Measurements from ENCODE around the gene KCNQ4.
A peak's percentile ranks its signal among the peaks of the same experiment; 100 is the strongest.

KCNQ4 gene

DNA sequence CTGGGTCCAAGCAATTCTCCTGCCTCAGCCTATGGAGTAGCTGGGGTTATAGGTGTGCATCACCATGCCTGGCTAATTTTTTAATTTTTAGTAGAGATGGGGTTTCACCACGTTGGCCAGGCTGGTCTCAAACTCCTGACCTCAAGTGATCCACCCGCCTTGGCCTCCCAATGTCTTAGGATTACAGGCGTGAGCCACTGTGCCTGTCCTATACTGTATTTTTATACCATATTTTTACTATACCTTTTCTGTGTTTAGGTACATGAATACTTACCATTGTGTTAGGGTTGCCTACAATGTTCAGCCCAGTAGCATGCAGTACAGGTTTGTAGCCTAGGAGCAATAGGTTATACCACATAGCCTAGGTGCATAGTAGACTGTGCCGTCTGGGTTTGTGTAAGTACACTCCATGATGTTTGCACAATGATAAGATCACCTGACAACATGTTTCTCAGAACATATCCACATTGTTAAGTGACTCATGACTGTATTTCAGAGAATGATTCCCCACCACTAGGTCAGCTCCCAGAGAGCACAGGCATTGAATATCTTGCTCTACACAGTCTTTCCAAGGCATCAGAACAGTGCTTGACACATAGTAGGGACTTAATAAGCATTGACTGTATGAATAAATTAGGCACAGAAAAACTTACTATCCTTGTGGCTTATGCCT, 84.6 kb downstream of the KCNQ4 start:
- TF ChIP-seq, protein P1, sequence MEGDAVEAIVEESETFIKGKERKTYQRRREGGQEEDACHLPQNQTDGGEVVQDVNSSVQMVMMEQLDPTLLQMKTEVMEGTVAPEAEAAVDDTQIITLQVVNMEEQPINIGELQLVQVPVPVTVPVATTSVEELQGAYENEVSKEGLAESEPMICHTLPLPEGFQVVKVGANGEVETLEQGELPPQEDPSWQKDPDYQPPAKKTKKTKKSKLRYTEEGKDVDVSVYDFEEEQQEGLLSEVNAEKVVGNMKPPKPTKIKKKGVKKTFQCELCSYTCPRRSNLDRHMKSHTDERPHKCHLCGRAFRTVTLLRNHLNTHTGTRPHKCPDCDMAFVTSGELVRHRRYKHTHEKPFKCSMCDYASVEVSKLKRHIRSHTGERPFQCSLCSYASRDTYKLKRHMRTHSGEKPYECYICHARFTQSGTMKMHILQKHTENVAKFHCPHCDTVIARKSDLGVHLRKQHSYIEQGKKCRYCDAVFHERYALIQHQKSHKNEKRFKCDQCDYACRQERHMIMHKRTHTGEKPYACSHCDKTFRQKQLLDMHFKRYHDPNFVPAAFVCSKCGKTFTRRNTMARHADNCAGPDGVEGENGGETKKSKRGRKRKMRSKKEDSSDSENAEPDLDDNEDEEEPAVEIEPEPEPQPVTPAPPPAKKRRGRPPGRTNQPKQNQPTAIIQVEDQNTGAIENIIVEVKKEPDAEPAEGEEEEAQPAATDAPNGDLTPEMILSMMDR (conservative IDR thresholded peaks at IDR 0.05): no peak
- peak overlapping the region; percentile 58 for H3K27ac ChIP-seq

DNA sequence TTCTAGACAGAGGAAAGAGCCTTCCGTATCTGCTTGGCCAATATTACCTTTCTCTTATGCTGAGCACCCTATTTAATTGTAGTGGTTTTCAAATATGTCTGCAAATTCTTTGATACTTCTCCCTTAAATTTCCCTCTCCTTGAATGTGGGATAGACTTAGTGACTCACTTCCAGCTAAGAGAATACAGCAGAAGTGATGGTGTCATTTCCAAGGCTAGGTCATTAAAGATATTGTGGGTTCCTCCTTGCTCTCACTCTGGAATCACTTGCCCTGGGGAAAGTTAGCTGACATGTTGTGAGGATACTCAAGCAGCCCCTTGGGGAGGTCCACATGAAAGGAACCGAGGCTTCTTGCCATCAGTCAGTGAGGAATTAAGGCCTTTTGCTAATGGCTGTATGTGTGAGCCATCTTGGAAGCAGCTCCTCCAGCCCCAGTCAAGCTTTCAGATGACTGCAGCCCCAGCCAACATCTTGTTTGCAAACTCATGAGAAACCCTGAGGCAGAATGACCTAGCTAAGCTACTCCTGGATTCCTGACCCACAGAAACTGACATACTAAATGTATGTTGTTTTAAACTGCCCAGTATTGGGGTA, 86.6 kb downstream of the KCNQ4 start:
- H3K27ac ChIP-seq: no peak overlapping the region
- TF ChIP-seq, protein P1 (conservative IDR thresholded peaks at IDR 0.05): no peak

DNA sequence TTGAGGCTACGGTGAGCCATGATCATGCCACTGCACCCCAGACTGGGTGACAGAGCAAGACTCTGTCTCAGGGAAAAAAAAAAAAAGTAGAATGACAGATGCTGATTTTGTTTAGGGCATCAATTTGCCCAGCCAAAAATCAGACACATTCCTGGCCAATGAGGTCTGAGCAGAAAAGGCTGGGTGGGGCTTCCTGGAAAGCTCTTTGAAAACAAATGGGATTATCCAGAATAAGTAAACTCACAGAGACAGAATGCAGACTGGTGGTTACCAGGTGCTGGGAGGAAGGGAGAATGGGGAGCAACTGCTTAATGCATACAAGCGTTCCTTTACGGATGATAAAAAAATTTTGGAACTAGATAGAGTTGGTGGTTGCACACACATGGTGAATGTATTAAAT, 88.7 kb downstream of the KCNQ4 start:
- no peak overlapping the region for H3K27ac ChIP-seq
- TF ChIP-seq, protein P1 (conservative IDR thresholded peaks at IDR 0.05): no peak

DNA sequence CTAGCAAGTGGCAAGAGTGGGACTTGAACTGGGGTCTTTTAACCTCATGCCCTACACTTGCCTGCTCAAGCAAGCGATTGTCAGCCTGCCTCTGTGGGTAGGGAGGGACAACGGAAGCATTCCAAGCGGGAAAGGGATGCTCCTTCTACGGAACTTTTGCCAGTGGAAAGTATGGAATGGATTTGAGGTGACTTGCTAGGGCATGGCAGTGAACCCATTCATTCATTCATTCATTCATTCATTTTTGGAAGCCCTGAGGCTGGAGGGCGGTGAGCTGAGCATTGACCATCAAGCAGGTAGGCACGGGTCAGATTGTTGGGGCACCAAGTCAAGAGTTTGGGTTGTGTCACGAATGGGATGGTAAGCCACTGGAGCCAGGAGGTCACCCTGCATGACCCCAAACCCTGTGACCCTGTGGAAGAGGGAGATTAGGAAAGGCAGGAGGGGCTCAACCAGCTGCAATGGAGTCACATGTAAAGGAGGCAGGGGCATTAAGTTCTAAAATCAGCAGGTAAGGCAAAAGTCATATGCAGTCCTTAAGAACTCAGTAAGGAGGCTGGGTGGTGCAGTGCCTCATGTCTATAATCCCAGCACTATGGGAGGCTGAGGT, 90.4 kb downstream of the KCNQ4 start:
- no peak overlapping the region for H3K27ac ChIP-seq
- TF ChIP-seq, protein P1 (conservative IDR thresholded peaks at IDR 0.05): no peak

DNA sequence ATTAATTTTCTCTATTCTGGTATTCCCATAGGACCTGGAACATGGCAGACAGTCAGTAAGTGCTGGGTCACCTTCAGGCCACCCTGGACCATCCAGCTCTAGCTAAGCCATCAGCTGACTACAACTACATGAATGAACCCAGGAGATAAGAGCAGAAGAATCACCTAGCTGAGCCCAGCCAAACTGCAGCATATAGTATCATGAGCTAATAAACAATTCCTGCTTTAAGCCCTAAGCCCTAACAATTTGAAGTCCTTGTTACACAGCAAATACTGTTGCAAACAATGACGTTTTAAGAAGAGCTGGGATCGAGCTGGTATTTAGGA, 92.8 kb downstream of the KCNQ4 start:
- no peak overlapping the region for H3K27ac ChIP-seq
- TF ChIP-seq, protein P1 (conservative IDR thresholded peaks at IDR 0.05): no peak

DNA sequence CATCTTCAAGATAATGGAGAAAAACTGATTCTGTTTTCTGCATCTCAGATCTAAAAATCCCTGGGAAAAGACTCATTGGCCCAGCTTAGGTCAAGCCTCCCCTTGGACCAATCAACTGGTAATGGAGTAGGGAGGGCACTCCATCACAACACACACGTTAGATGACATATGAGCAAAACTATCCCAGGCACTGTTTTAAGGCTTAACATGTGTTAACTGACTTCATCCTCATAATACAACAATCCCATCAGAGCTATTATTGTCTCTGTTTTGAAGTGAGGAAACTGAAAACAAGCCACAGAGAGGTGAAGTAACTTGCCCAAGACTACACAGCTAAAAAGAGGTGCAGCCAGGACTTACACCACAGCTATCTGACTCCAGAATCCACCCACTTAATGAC, 93.3 kb downstream of the KCNQ4 start:
- TF ChIP-seq, protein P1 (conservative IDR thresholded peaks at IDR 0.05): no peak
- no peak overlapping the region for H3K27ac ChIP-seq

DNA sequence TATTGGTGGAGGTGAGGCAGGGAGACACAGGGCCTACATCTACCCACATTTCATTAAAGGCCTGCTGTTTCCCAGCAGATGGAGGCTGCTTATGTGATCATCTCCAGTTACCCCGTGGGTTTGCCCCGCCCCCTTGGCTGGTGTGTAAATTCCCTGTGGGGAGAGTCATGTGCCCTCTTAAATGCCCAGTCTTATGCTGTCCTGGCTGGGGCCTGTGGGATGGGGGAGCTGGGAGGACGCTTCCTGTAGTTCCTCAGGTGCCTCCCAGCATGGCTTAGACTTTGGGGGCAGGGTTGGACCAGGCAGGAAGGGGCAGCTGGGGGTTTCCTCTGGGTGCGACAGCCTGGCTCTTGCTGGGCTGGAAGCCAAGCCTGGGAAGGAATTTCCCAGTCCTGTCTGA, 94.1 kb downstream of the KCNQ4 start:
- H3K27ac ChIP-seq: no peak overlapping the region
- TF ChIP-seq, protein P1 (conservative IDR thresholded peaks at IDR 0.05): no peak

All from VCaP (cell line).